ENCODE results near the gene KCND3. TPM values are rescaled to one million over a fixed set of nuclear protein-coding genes. Genes with fewer than 3 reads are reported as not detected.

Gene KCND3
- total and polyA plus RNA-seq, 12 donors: 3.5 to 24.7 (median 15.2) TPM

- H3K4me1 ChIP-seq: peaks cover 0 to 20% (median 9%) of the 10 kb centered on the region in 9 donors
- 94 to 95% methylated on average over 2 of the region's 2 CpGs for WGBS, 2 donors
- no peak overlapping the region for H3K4me3 ChIP-seq
- H3K27ac ChIP-seq: no peak overlapping the region
- ATAC-seq (no peak), DNase-seq (no peak)
- intact Hi-C loops (cut with DNase I): loop anchor here in 5 of 10 donors (5.0 to 10.0 kb wide), 4 partner anchors 106 to 536 kb away; no protein-coding TSS in a partner anchor
- no peaks in the 10 kb centered on the region for H3K9me3 ChIP-seq
- no peaks in the 10 kb centered on the region for H3K36me3 ChIP-seq
- no peaks in the 10 kb centered on the region for H3K27me3 ChIP-seq
- no peak for TF ChIP-seq CTCF (IDR thresholded peaks at IDR 0.05)
These were observed 190.9 kb downstream of the KCND3 start for GRCh38 chr1:111798580-111798979.

- H3K9me3 ChIP-seq: no peaks in the 10 kb centered on the region
- no peak for TF ChIP-seq CTCF (IDR thresholded peaks at IDR 0.05)
- no peak for ATAC-seq
- no peaks in the 10 kb centered on the region for H3K27me3 ChIP-seq
- DNase-seq: no peak
- 89 to 91% methylated on average over 6 of the region's 6 CpGs for WGBS, 2 donors
- H3K4me1 ChIP-seq: peaks cover 0 to 10% (median under 1%) of the 10 kb centered on the region in 9 donors
- no peak overlapping the region for H3K4me3 ChIP-seq
- intact Hi-C loops (cut with DNase I): loop anchor here in 5 of 10 donors (5.0 to 10.0 kb wide), 4 partner anchors 109 to 539 kb away; no protein-coding TSS in a partner anchor
- H3K36me3 ChIP-seq: no peaks in the 10 kb centered on the region
- H3K27ac ChIP-seq: no peak overlapping the region
These were observed 194.1 kb downstream of the KCND3 start for GRCh38 chr1:111795401-111795800.

- Histone ChIP-seq H3K27ac (no peak overlapping the region), H3K36me3 (no peaks in the 10 kb centered on the region), H3K4me1 (peaks cover 0 to 16% (median 0%) of the 10 kb centered on the region in 9 donors), H3K4me3 (no peak overlapping the region), H3K9me3 (no peaks in the 10 kb centered on the region), H3K27me3 (no peaks in the 10 kb centered on the region)
- no peak for TF ChIP-seq CTCF (IDR thresholded peaks at IDR 0.05)
- ATAC-seq (no peak), DNase-seq (no peak)
- 46 to 60% methylated on average over 2 of the region's 2 CpGs for WGBS, 2 donors
- intact Hi-C loops (cut with DNase I): loop anchor here in 5 of 10 donors (5.0 to 10.0 kb wide), 4 partner anchors 111 to 541 kb away; no protein-coding TSS in a partner anchor
These were observed 195.5 kb downstream of the KCND3 start for GRCh38 chr1:111793923-111794322.

GRCh38 chr1:111792249-111792648, 197.2 kb downstream of the KCND3 start:
- H3K4me1 ChIP-seq: peaks cover 0 to 16% (median 0%) of the 10 kb centered on the region in 9 donors
- H3K36me3 ChIP-seq: no peaks in the 10 kb centered on the region
- intact Hi-C loops (cut with DNase I): loop anchor here in 5 of 10 donors (5.0 to 10.0 kb wide), 4 partner anchors 113 to 543 kb away; no protein-coding TSS in a partner anchor
- ATAC-seq (peak in 3 of 8 donors; percentile 38 to 63 (median 60)), DNase-seq (no peak)
- no peak overlapping the region for H3K27ac ChIP-seq
- WGBS, 2 donors: 38 to 58% methylated on average over 5 of the region's 5 CpGs
- no peaks in the 10 kb centered on the region for H3K9me3 ChIP-seq
- no peaks in the 10 kb centered on the region for H3K27me3 ChIP-seq
- no peak for TF ChIP-seq CTCF (IDR thresholded peaks at IDR 0.05)
- H3K4me3 ChIP-seq: no peak overlapping the region

Data from heart right ventricle (tissue), 16 donors.